ENCODE data around the gene ALKBH8.

The ALKBH8 gene

GRCh38 chr11:107538821-107539220 is 26.7 kb downstream of the ALKBH8 start:
- Histone ChIP-seq H3K27ac (ENCODE audit: extremely low read depth, low read depth, low read length) (no peak overlapping the region), H3K4me3 (ENCODE audit: low read depth, low read length) (no peak overlapping the region), H3K9me3 (ENCODE audit: control insufficient read depth, insufficient read depth, low read depth, low read length) (no peaks in the 10 kb centered on the region), H3K4me1 (ENCODE audit: control insufficient read depth, insufficient read depth, low read length) (no peaks in the 10 kb centered on the region), H3K36me3 (ENCODE audit: control insufficient read depth in 2 of 2, insufficient read depth in 1 of 2, low read length in 2 of 2) (peaks cover 0 to 17% of the 10 kb centered on the region in 2 experiments; a peak in 1 of 3 replicates)
- CTCF ChIA-PET: interaction anchor here (0.6 to 1.4 kb wide), 5 partner anchors 8 to 150 kb away, joined by 3 to 7 read pairs (median 3); no protein-coding TSS in a partner anchor
- no peak for TF ChIP-seq ZNF341 (tag by site-specific recombination; IDR thresholded peaks at IDR 0.05; ENCODE audit: low read depth)
- no peak for TF ChIP-seq ATF2 (tag by site-specific recombination; IDR thresholded peaks at IDR 0.05; ENCODE audit: low read depth)
- TF ChIP-seq WT1 (tag by site-specific recombination; IDR thresholded peaks at IDR 0.05): no peak
- TF ChIP-seq ZNF302 (tag by site-specific recombination; IDR thresholded peaks at IDR 0.05; ENCODE audit: low read depth): no peak
- no peak for TF ChIP-seq PRDM4 (tag by site-specific recombination; IDR thresholded peaks at IDR 0.05)
- no peak for TF ChIP-seq ZBTB20 (tag by site-specific recombination; IDR thresholded peaks at IDR 0.05)
- TF ChIP-seq CTCF (tag by site-specific recombination; IDR thresholded peaks at IDR 0.05): no peak
- no peak for TF ChIP-seq PRDM10 (tag by site-specific recombination; IDR thresholded peaks at IDR 0.05)
- TF ChIP-seq ZIC2 (tag by site-specific recombination; IDR thresholded peaks at IDR 0.05): no peak
- TF ChIP-seq ZNF423 (tag by site-specific recombination; IDR thresholded peaks at IDR 0.05): no peak
- no peak for TF ChIP-seq ZNF521 (tag by site-specific recombination; IDR thresholded peaks at IDR 0.05)
- TF ChIP-seq, protein P1, sequence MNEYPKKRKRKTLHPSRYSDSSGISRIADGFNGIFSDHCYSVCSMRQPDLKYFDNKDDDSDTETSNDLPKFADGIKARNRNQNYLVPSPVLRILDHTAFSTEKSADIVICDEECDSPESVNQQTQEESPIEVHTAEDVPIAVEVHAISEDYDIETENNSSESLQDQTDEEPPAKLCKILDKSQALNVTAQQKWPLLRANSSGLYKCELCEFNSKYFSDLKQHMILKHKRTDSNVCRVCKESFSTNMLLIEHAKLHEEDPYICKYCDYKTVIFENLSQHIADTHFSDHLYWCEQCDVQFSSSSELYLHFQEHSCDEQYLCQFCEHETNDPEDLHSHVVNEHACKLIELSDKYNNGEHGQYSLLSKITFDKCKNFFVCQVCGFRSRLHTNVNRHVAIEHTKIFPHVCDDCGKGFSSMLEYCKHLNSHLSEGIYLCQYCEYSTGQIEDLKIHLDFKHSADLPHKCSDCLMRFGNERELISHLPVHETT (tag by site-specific recombination; IDR thresholded peaks at IDR 0.05): no peak
- TF ChIP-seq ZSCAN16 (tag by site-specific recombination; IDR thresholded peaks at IDR 0.05): no peak
- no peak for TF ChIP-seq ZNF530 (tag by site-specific recombination; IDR thresholded peaks at IDR 0.05; ENCODE audit: low read depth)
- no peak for TF ChIP-seq ZNF473 (tag by site-specific recombination; IDR thresholded peaks at IDR 0.05)
- TF ChIP-seq, protein P2, sequence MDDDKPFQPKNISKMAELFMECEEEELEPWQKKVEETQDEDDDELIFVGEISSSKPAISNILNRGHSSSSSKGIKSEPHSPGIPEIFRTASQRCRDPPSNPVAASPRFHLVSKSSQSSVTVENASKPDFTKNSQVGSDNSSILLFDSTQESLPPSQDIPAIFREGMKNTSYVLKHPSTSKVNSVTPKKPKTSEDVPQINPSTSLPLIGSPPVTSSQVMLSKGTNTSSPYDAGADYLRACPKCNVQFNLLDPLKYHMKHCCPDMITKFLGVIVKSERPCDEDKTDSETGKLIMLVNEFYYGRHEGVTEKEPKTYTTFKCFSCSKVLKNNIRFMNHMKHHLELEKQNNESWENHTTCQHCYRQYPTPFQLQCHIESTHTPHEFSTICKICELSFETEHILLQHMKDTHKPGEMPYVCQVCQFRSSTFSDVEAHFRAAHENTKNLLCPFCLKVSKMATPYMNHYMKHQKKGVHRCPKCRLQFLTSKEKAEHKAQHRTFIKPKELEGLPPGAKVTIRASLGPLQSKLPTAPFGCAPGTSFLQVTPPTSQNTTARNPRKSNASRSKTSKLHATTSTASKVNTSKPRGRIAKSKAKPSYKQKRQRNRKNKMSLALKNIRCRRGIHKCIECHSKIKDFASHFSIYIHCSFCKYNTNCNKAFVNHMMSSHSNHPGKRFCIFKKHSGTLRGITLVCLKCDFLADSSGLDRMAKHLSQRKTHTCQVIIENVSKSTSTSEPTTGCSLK (tag by site-specific recombination; IDR thresholded peaks at IDR 0.05): no peak
- TF ChIP-seq KLF16 (tag by site-specific recombination; IDR thresholded peaks at IDR 0.05): no peak
- no peak for TF ChIP-seq SP2 (tag by site-specific recombination; IDR thresholded peaks at IDR 0.05)
- TF ChIP-seq ZBTB10 (tag by site-specific recombination; IDR thresholded peaks at IDR 0.05): no peak
- TF ChIP-seq GFI1B (tag by site-specific recombination; IDR thresholded peaks at IDR 0.05): no peak
- POLR2A ChIA-PET: no interaction called here

Measured in HEK293 (cell line).